Measurements from ENCODE around the gene IFI6.
"Not testable (repeated sequence)": the region's sequence is repeated elsewhere in the genome, so short reads cannot be mapped to it uniquely, and the experiment has no call there.

The IFI6 gene

DNA sequence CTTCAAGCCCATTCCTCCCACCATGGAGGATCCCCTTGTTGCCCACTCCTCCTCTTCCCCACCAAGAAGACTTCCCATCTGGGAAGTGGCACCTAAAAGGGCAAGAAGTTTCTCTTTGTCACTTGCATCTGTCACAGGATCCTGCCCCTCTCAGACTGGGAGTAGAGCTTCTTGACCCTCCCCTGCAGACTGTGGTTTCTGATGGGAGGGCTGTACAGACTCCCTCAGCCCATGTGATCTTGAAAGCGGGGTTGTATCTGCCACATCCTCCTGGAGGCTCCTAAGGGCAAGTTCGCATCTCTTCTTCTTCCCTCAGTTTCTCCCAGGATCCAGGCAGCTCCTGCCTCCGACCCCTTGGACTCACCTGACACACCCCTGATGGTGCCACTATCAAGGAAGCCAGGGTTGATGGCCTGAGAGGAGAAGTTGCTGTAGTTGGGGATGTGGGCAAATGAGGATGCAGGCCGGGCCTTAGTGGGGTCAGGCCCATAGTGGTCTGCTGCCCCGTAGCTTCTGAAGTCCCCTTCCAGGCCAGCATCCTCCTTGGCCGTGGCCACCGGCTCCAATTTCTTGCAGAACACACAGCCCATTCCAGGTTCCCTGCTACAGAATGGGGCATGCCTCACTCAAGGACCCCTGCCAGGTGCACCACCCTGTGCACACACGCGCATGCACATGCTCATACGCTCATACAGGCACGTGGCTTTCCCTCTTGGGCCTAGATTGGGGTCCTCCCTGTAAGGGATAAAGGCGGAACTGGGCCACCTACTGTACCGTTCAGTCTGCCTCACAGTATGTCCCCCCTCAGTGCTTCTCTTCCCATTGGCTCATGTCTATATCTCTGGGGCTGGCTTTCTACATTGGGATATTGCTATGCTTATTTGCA lies 48.4 kb downstream of the IFI6 start:
- peak overlapping the region; percentile 5; the same call in 1 of the 2 replicates for H3K4me3 ChIP-seq (ENCODE audit: low read length)
- no peak for TF ChIP-seq ZNF274 (IDR thresholded peaks at IDR 0.05; ENCODE audit: low read depth, low read length)

- no peak overlapping the region; the same call in 1 of the 2 replicates for H3K4me3 ChIP-seq (ENCODE audit: low read length)
- no peak for TF ChIP-seq ZNF274 (IDR thresholded peaks at IDR 0.05; ENCODE audit: low read depth, low read length)
Observed at GRCh38 chr1:27622828-27623227, 49.2 kb downstream of the IFI6 start.

DNA sequence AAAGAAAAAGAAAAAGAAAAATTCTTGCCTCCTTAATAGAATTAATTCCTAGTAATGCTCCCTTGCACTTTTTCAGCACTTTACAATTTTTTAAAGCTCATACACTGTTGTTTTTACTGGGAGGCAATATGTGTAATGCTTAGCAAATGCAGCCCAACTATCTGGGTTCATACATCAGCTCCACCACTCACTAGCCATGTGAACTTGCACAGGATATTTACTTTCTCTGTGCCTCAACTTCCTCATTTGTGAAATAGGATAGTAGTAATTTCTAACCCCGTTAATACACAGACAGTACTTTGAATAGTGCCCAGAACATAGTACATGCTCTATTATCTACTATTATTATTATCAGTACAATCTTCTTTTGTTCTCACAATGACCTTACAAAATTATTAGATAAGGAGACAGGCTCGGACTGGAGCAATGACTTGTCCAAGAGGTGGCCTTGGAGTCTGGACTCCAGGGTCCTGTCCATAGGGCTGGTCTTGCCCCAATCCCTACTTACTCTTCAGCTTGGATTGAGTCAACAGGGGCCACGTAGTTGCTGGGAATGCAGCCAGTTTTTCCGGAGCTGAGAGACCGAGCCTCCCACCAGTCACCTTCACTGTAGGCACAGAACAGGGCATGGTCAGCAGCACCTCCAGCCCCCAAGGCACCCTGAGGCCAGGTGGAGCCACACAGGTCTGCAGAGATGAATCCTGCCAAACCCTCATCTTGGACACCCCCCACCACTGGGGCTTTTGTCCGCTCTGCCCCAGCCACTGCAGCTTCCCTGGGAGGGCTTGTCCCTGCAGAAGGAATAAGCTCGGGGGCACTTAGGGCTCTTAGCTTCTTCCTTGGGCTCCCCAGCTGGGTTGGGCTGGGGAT lies 50.7 kb downstream of the IFI6 start:
- no peak for TF ChIP-seq ZNF274 (IDR thresholded peaks at IDR 0.05; ENCODE audit: low read depth, low read length)
- H3K4me3 ChIP-seq (ENCODE audit: low read length), result no peak overlapping the region

GRCh38 chr1:27619782-27620438 lies 52.1 kb downstream of the IFI6 start:
- H3K4me3 ChIP-seq (ENCODE audit: low read length), result not testable (repeated sequence)

DNA sequence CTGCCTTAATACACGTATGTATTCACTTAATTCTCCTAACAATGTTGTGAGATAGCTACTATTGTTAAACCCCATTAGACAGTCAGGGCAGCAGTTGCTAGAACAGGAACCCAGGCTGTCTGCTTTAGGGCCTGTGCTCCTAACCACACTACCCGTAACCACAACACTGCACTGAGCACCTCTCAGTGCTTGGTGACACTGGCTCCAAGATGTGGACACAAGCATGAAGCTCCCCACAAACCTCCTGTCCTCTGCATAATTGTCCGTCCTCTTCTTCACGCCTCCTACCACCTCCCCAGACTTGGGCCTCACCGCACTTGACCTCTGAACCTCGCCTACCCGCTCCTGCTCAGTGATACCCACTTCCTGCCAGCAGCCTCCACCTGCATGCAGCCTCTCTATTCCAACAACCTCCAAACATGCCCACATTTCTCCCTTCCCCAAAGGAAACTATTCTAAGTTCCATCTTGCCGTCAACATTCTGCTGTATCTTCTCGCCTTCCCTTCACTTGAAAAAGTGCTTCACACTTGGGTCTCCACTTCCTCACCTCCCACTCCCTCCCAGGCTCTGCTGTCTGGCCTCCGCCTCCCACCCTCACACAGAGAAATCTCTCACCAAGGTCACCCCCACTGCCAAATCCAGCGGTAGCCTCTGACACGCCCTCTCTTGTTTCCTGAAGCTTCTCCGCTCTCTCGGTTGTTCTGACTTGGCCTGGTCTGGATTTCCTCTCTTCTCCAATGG lies 53.5 kb downstream of the IFI6 start:
- H3K4me3 ChIP-seq (ENCODE audit: low read length), result no peak overlapping the region
- no peak for TF ChIP-seq ZNF274 (IDR thresholded peaks at IDR 0.05; ENCODE audit: low read depth, low read length)

DNA sequence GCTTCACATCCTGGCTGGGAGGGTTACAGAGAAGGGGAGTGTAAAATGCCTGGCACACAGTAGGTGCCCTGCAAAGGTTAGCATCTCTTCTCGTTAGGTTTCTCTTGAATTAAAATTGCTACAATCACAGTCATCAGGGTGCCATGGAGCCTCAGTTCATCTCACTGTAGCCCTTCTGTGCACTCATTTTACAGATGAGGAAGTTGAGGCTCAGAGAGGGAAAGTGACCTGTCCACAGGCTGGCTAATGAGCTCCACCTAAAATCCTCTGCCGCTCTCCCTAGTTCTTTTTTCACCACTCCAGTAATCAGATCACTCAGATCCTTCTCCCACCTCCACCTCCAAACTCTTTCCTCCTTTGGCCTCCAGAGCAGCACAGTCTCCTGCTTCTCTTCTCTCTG lies 54.6 kb downstream of the IFI6 start:
- no peak for TF ChIP-seq ZNF274 (IDR thresholded peaks at IDR 0.05; ENCODE audit: low read depth, low read length)
- no peak overlapping the region for H3K4me3 ChIP-seq (ENCODE audit: low read length)

DNA sequence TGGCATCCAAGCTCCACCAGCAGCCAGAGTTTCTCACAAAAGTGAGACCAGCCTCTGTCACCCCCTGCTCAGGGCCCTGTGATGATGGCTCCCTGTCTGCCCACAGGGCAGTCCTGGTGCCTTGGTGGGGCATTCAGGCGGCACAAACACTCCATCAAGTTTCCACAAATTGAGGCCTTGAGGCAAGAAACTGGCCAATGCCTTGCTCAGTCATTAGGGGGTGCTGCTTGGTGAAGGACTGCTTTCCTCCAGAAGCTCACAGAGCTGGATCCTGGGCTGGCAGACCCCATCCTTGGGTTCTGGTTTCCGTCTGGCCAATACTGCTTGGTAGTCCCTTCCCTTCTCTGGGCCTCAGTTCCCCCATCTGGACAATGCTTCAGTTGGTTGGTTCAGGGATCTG lies 55.6 kb downstream of the IFI6 start:
- no peak overlapping the region for H3K4me3 ChIP-seq (ENCODE audit: low read length)
- TF ChIP-seq ZNF274 (IDR thresholded peaks at IDR 0.05; ENCODE audit: low read depth, low read length), result no peak
